Vagina (tissue), 2 donors: ENCODE measurements around the gene USP8. TPM values are rescaled to one million over a fixed set of nuclear protein-coding genes. Genes with fewer than 3 reads are reported as not detected.
A peak's percentile ranks its signal among the peaks of the same experiment; 100 is the strongest.
"Not testable (repeated sequence)": the region's sequence is repeated elsewhere in the genome, so short reads cannot be mapped to it uniquely, and the experiment has no call there.

ENCODE experiments used
- DNase-seq, 2 donors: peaks; one replicate each; pipeline ENCODE4 v3.0.0-alpha.2; 2017; ENCODE audit errors: extremely low spot score in 2 of 2
- H3K27ac ChIP-seq: fragments of 200-600 bp; sonication (generic); one replicate; pipeline ENCODE4 v1.5.1; 2019
- H3K27me3 ChIP-seq: fragments of 200-600 bp; sonication (generic); one replicate; pipeline ENCODE4 v1.5.1; 2019
- H3K36me3 ChIP-seq, 2 donors: fragments of 200-600 bp; sonication (generic); one replicate each; pipeline ENCODE4 v1.5.1; 2017 to 2019
- H3K4me1 ChIP-seq: fragments of 200-600 bp; sonication (generic); one replicate; pipeline ENCODE4 v1.5.1; 2019
- H3K4me3 ChIP-seq, 2 donors: fragments of 200-600 bp; sonication (generic); 1 replicate in 1 of 2; 2 replicates in 1 of 2; pipeline ENCODE4 v1.5.1; 2016 to 2019
- H3K9me3 ChIP-seq: fragments of 200-600 bp; sonication (generic); one replicate; pipeline ENCODE4 v1.5.1; 2019
- POLR2A ChIP-seq, 2 donors: fragments of 450-650 bp; IDR thresholded peaks; one replicate each; pipeline ENCODE4 v1.6.1; 2017; ENCODE audit warnings: antibody characterized with exemption in 2 of 2, mild to moderate bottlenecking in 2 of 2, moderate library complexity in 2 of 2
- POLR2AphosphoS5 ChIP-seq, 2 donors: sonication (generic); formaldehyde crosslinking; IDR thresholded peaks; one replicate each; pipeline ENCODE4 v1.9.0; 2017; ENCODE audit warnings: antibody characterized with exemption in 2 of 2, mild to moderate bottlenecking in 2 of 2, low read depth in 1 of 2; ENCODE audit not compliant: insufficient read depth in 1 of 2
- intact Hi-C: fragments of 100-400 bp; cut with DNase I; formaldehyde crosslinking; loops from one replicate; pipeline ENCODE4 v1.15.1; 2023
- total RNA-seq: library from RNA; depleted of rRNA; stranded (reverse); fragments of >200 nt; gene quantifications from one replicate; pipeline ENCODE4 v1.2.3, GENCODE V29; 2016
- TF ChIP-seq, protein P1 (sequence below), 3 experiments: fragments of 450-650 bp in 2 of 3; fragments of 200-600 bp in 1 of 3; sonication (generic) in 1 of 3; IDR thresholded peaks; one replicate each; pipeline ENCODE4 v1.5.1; 2017 to 2019; ENCODE audit warnings: antibody characterized with exemption in 3 of 3, mild to moderate bottlenecking in 2 of 3, moderate library complexity in 2 of 3

Gene USP8
- total RNA-seq, 1 donor from 2014 or later = 33.9 TPM

DNA sequence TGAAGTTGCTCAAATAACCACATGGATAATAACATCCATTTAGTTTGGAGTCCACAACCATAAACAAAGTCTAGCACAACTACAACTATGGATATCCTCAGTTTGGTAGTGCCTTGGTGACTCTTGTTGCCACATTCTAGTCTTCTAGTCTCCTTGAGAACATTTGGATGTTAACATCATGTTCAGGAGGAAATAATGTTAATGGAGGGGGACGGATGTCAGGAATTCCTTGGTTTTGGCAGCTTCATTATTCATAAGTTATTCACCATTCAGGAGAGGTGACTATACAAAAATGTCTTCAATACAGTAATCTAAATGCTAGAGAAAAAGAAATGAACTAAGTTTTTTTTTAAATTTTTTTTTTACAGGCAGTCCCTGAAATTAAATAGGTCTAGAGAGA is 42.8 kb upstream of the USP8 start:
- H3K27me3 ChIP-seq = no peaks in the 10 kb centered on the region
- no peak overlapping the region for H3K27ac ChIP-seq
- intact Hi-C loops = no loop called here
- H3K36me3 ChIP-seq = no peaks in the 10 kb centered on the region
- H3K4me3 ChIP-seq = no peak overlapping the region
- TF ChIP-seq POLR2AphosphoS5 (IDR thresholded peaks at IDR 0.05; ENCODE audit: insufficient read depth in 1 of 2, low read depth in 1 of 2) = no peak
- no peak for TF ChIP-seq POLR2A (IDR thresholded peaks at IDR 0.05)
- TF ChIP-seq, protein P1, sequence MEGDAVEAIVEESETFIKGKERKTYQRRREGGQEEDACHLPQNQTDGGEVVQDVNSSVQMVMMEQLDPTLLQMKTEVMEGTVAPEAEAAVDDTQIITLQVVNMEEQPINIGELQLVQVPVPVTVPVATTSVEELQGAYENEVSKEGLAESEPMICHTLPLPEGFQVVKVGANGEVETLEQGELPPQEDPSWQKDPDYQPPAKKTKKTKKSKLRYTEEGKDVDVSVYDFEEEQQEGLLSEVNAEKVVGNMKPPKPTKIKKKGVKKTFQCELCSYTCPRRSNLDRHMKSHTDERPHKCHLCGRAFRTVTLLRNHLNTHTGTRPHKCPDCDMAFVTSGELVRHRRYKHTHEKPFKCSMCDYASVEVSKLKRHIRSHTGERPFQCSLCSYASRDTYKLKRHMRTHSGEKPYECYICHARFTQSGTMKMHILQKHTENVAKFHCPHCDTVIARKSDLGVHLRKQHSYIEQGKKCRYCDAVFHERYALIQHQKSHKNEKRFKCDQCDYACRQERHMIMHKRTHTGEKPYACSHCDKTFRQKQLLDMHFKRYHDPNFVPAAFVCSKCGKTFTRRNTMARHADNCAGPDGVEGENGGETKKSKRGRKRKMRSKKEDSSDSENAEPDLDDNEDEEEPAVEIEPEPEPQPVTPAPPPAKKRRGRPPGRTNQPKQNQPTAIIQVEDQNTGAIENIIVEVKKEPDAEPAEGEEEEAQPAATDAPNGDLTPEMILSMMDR (IDR thresholded peaks at IDR 0.05) = no peak
- no peak for DNase-seq
- no peaks in the 10 kb centered on the region for H3K4me1 ChIP-seq
- no peaks in the 10 kb centered on the region for H3K9me3 ChIP-seq

DNA sequence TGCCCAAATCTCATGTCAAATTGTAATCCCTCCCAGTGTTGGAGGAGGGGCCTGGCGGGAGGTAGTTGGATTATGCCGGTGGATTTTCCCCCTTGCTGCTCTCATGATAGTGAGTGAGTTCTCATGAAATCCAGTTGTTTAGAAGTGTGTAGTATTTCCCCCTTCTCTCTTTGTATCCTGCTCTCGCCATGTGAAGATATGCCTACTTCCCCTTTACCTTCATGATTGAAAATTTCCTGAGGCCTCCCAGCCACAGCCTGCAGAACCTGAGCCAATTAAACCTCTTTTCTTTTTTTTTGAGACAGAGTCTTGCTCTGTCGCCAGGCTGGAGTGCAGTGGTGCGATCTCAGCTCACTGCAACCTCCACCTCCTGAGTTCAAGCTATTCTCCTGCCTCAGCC is 41.8 kb upstream of the USP8 start:
- H3K27me3 ChIP-seq, H3K36me3 ChIP-seq, intact Hi-C loops: not testable (repeated sequence)

DNA sequence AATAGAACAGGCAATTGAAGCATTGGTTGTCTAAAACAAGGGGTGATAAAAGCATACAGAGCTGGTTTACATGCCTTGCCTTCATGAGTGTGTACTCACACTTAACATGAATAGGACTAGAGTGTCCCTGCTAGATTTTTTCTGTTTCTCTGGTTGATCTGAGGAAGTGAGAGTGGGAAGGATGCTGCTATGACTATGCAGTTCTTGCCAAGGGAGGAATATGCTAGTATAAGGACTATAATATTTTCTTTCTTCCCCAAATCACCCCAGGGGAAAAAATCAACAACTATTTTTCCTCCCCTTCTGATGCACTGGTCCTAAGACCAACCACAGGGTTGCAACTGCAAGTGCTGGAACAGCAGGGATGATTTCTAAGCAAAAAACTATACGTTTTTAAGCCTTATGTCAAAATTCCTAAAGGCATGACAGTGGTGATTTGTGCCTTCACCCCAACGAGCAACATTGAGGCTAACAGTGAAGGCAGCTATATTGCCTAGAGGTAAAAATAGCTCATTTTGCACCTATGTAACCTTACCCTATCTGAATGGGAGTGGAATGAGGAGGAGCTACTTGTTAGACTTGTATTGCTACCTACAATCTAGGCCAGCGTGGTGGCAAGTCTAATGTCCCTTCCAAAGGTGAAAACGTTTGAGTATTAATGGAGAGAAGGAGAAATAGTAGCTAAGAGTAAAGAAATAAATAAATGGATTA is 33.5 kb upstream of the USP8 start:
- DNase-seq = no peak
- H3K27ac ChIP-seq = peak overlapping the region; percentile 56

More for the DNA sequence above, 41.8 kb upstream of the USP8 start:
- not testable (repeated sequence) for DNase-seq, H3K4me3 ChIP-seq, H3K9me3 ChIP-seq, H3K4me1 ChIP-seq, H3K27ac ChIP-seq

DNA sequence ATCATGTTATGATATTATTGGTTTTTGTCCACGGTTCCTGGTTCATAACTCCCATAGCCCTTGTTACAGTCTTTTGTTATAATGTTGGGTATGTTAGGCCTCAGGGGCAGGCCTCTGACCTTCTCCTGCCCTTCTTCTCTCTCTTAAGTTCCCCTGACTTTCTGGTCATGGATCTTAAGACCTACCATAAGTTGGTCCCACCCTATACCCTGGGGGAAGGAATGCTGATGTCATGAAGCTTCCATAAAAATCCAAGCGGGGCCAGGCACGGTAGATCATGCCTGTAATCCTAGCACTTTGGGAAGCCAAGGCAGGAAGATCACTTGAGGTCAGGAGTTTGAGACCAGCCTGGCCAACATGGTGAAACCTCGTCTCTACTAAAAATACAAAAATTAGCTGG is 32.6 kb upstream of the USP8 start:
- Histone ChIP-seq H3K27ac (peak overlapping the region; percentile 56), H3K4me1 (peaks cover 10% of the 10 kb centered on the region)
- H3K9me3 ChIP-seq, H3K27me3 ChIP-seq, H3K4me3 ChIP-seq, DNase-seq, H3K36me3 ChIP-seq, intact Hi-C loops: not testable (repeated sequence)

More for the DNA sequence above, 33.5 kb upstream of the USP8 start:
- Histone ChIP-seq H3K4me1 (peaks cover 10% of the 10 kb centered on the region), H3K27me3 (no peaks in the 10 kb centered on the region), H3K9me3 (no peaks in the 10 kb centered on the region), H3K4me3 (no peak overlapping the region), H3K36me3 (no peaks in the 10 kb centered on the region)
- TF ChIP-seq, protein P1 (IDR thresholded peaks at IDR 0.05) = no peak
- TF ChIP-seq POLR2AphosphoS5 (IDR thresholded peaks at IDR 0.05; ENCODE audit: insufficient read depth in 1 of 2, low read depth in 1 of 2) (no peak), POLR2A (IDR thresholded peaks at IDR 0.05) (no peak)
- intact Hi-C loops = no loop called here

DNA sequence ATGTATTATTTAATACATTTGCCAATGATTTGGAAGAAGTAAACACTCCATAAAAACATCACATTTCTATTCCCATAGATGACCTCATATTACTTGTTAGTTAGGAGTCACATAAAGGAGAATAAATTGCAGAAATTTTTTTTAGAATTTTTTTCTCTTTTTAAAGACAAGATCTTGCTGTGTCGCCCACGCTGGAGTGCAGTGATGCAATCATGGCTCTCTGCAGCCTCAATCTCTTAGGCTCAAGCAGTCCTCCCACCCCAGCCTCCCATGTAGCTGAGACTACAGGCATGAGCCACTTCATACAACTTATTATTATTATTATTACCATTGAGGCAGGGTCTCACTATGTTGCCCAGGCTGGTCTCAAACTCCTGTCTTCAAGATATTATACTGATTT is 12.3 kb upstream of the USP8 start:
- Histone ChIP-seq H3K27ac (no peak overlapping the region), H3K27me3 (no peaks in the 10 kb centered on the region), H3K36me3 (no peaks in the 10 kb centered on the region), H3K4me1 (no peaks in the 10 kb centered on the region), H3K4me3 (no peak overlapping the region), H3K9me3 (no peaks in the 10 kb centered on the region)
- no peak for DNase-seq
- intact Hi-C loops = no loop called here
- TF ChIP-seq, protein P1 (IDR thresholded peaks at IDR 0.05) = no peak
- TF ChIP-seq POLR2A (IDR thresholded peaks at IDR 0.05) = no peak
- no peak for TF ChIP-seq POLR2AphosphoS5 (IDR thresholded peaks at IDR 0.05; ENCODE audit: insufficient read depth in 1 of 2, low read depth in 1 of 2)

DNA sequence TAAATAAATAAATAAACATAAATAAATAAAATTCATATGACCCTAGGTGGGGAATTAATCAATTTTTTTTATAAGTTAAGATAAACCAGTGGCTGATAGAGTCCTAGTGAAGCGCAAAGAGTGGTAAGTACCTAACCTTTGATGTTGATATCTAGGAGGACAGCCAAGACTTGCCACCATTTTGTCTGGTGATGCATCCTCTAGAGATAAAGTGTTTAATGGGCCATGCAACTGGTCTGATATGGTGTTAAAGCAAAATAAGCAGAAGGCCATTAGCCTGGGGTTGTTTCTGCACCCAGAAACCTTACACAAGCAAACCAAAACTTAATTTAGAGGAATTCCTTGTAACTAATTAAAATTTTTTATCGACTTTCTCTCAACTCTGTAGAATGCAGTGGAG is 9.6 kb upstream of the USP8 start:
- DNase-seq = no peak
- Histone ChIP-seq H3K27ac (no peak overlapping the region), H3K27me3 (no peaks in the 10 kb centered on the region), H3K9me3 (no peaks in the 10 kb centered on the region), H3K4me3 (no peak overlapping the region), H3K36me3 (no peaks in the 10 kb centered on the region), H3K4me1 (no peaks in the 10 kb centered on the region)
- intact Hi-C loops = no loop called here
- TF ChIP-seq, protein P1 (IDR thresholded peaks at IDR 0.05) = no peak
- TF ChIP-seq POLR2A (IDR thresholded peaks at IDR 0.05) = no peak
- no peak for TF ChIP-seq POLR2AphosphoS5 (IDR thresholded peaks at IDR 0.05; ENCODE audit: insufficient read depth in 1 of 2, low read depth in 1 of 2)
